GM18861 (cell line): Measurements from ENCODE around the gene SCNM1.
"Not testable (repeated sequence)": the region's sequence is repeated elsewhere in the genome, so short reads cannot be mapped to it uniquely, and the experiment has no call there.

Experiments used
- ATAC-seq: cut with Tn5 transposase; IDR thresholded peaks from one replicate; pipeline ENCODE4 v1.9.1; 2021; ENCODE audit not compliant: unreplicated experiment

Gene SCNM1

DNA sequence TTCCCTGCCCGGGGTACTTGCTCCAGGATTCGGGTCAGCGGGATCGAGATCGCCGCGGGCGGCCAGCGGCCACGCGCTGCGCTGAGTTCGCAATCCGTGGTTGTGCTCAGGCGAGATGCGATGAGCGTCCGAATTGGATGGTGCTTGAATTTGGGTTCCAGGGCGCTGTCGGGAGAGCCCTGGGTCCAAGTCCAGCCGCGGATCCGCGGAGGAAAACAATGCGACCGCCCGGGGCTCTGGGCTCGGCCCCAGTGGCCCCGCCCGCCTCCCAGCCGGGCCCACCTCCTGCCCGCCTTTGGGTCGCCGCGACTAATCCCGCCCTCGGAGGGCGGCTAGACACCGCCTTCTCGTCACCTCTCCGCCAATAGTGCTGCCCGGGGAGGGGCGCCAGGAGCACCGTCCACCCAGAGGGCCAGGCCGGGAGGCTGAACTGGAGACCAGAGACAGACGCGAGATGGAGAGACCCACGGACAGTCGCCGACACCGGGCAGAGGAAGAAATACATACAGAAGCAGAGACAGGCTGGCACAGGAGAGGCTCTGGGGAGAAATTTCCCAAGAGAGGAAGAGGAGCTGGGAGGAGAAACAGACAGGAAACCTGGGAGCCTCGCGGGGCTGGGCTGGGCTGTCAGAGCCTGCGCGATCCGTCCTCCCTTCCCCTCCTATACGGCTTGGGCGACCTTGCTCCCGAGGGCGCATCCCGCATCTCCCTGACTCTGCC lies 19.4 kb upstream of the SCNM1 start, which contains the start of gene SEMA6C:
TSS of gene SEMA6C (minus strand) at position 220 of the 720 bp plus-strand sequence. CDS start 4,010 bp downstream, outside the sequence.
- ATAC-seq = peak; percentile 93

- no peak for ATAC-seq
Observed at GRCh38 chr1:151147132-151147503, 18.8 kb upstream of the SCNM1 start.

DNA sequence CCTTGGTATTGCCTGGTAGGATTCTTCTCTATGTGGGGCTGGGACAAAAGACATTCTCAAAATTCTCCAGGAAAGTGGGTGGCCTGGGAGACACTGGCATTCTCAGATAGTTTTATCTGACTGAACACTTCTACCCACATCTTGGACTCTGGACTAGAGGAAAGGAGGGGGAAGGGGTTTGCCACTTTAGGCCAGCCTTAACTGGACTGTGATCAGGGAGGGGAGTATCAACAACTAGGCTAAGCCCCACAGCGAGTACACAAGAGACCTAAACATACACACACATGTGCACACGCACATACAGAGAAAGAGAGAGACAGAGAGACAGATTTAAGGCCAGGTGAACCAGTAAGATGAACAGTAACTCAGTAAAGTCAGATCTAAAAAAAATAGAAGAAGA lies 18.3 kb upstream of the SCNM1 start:
- ATAC-seq = no peak

DNA sequence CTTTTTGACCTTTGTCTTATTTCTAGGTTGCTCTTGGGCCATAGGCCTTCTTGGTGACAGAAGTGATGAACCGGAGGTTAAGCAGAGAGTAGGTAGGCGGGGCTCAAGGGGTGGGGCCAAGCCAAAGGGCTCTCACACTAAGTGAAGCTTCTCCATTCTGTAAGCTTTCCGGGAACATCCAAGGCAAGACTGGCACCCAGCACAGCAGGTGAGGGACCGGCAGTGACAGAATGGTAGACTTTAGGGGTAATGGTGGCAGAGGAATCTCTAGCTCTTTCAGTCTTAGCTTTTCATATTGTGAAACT lies 9.5 kb upstream of the SCNM1 start, which contains the start of gene TNFAIP8L2:
TSS of gene TNFAIP8L2 (plus strand) at position 135 of the 305 bp plus-strand sequence. CDS start 2,049 bp downstream, outside the sequence.
- peak; percentile 41 for ATAC-seq

- no peak for ATAC-seq
Observed at GRCh38 chr1:151157067-151157531, 8.8 kb upstream of the SCNM1 start.

DNA sequence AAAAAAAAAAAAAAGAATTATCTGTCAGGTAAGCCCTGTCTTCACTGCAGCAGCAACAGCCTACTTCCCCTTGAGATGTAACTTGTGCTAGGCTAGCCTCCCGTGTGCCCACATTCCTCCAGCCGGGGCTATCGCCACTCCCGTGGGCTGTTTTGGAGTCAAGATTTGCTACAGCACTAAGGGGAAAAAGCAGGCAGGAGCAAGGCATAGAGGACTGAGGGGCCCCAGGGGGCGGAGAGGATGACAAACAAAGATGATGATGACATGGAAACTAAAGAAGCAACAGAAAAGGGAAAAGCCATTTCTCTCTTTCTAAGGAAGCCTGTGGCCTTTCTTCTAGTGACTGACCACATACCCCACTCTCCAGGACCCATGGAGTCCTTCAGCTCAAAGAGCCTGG lies 7.6 kb upstream of the SCNM1 start:
- no peak for ATAC-seq

DNA sequence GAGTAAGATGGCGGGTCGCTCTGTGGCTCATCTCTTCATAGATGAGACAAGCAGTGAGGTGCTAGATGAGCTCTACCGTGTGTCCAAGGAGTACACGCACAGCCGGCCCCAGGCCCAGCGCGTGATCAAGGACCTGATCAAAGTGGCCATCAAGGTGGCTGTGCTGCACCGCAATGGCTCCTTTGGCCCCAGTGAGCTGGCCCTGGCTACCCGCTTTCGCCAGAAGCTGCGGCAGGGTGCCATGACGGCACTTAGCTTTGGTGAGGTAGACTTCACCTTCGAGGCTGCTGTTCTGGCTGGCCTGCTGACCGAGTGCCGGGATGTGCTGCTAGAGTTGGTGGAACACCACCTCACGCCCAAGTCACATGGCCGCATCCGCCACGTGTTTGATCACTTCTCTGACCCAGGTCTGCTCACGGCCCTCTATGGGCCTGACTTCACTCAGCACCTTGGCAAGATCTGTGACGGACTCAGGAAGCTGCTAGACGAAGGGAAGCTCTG lies 7.1 kb upstream of the SCNM1 start:
- no peak for ATAC-seq

- ATAC-seq = no peak
Observed at GRCh38 chr1:151159373-151159772, 6.6 kb upstream of the SCNM1 start.

DNA sequence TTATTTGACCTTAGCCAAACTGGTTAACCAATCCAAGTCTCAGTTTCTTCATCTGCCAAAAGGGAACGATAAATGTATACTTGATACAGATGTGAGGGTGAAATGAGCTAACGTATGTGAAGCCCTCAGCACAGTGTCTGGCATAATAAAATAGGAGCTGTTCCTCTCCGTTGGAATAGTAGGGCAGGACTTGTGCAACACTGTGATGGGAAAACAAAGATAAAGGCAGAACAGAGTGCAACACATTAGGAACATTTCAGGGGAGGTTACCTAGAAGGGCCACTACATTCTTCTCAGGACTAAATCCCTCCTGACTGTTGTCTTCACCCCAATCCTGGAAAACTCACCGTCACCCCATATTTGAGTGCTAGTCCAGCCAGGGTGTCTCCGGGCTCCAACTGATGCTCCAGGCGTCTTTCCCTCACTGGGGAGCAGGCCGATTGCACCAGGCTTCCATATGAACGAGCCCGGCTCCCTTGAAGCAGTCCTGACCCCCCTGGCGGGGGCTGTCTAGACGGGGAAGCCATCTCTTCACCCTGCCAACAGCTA lies 1.1 kb upstream of the SCNM1 start:
- ATAC-seq = no peak

DNA sequence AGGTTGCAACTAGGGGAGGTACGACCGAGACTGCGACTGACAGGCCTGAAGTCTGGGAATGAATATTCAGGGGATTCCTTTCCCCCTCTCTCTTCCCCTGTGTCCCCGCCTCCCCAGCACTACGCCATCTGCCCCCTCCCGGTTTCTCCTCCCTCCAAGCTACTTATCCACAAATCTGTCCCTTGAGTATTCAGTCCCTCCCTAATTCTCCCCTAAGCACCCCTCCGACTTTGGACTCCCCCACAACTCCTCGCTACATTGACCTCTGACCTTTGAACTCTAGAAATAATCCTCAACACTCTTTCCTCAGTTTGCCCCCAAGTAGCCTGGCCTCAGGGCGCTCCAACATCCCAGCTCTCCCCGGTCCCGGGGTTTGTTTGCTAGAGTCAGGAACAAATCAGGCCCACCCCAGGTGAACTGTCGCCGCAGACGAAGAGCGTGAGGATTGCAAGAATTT lies 635 bp upstream of the SCNM1 start:
- ATAC-seq = no peak

GRCh38 chr1:151166505-151166956 lies 587 bp downstream of the SCNM1 start:
- ATAC-seq = no peak

DNA sequence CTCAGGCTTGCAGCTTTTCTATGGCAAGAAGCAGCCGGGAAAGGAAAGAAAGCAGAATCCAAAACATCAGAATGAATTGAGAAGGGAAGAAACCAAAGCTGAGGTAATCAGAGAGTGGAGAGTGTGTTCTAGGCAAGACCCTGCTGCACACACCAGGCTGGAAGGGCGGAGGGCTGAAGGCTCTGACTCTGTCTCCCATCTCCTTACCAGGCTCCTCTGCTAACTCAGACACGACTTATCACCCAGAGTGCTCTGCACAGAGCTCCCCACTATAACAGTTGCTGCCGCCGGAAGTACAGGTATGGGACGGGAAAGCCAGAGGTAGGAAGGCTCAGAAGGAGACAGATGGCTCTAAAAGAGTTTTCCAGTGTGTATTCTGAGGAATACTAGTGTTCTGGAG lies 1.2 kb downstream of the SCNM1 start:
- no peak for ATAC-seq

DNA sequence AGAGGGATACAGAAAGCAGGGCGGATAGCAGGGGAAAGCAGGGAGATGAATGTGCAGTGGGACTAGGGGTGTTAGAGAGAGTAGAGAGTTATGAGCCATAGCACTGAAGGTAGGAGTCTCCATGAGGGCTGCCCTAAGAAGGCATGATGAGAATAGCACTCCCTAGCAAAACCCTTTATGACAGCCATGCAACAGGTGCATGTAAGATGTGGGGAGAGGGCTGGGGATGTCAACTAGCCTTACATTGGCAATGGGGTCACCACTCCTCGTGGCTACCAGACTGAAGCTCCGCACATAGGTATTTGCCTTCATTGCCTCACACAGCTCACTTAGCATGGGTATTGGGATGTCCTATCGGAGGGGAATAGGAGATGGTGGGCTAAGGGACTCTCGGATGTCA lies 5.2 kb downstream of the SCNM1 start:
- no peak for ATAC-seq

- no peak for ATAC-seq
Observed at GRCh38 chr1:151175041-151175741, 9.2 kb downstream of the SCNM1 start.

DNA sequence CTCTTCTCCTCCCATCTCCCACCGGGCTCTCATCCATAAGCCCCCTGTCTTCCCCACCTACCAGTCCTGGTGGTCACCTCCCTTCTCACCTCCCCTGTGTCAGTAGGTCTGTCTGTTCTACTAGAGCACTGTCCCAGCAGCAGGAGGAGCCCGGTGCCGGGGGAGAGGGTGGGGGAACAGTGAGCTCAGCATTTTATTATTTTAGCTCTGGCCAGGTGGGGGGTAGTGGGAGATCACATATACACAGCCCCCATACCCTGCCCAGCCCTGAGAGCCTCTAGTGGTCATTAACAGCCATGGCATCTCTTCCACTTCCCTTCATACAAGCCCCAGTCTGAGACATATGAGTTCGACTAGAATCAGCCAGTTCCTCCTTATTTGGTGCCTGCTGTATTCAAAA lies 9.9 kb downstream of the SCNM1 start, which contains the start of gene TMOD4:
TSS of gene TMOD4 (minus strand) at position 119 of the 400 bp plus-strand sequence. CDS start 1,106 bp downstream, outside the sequence.
- no peak for ATAC-seq

DNA sequence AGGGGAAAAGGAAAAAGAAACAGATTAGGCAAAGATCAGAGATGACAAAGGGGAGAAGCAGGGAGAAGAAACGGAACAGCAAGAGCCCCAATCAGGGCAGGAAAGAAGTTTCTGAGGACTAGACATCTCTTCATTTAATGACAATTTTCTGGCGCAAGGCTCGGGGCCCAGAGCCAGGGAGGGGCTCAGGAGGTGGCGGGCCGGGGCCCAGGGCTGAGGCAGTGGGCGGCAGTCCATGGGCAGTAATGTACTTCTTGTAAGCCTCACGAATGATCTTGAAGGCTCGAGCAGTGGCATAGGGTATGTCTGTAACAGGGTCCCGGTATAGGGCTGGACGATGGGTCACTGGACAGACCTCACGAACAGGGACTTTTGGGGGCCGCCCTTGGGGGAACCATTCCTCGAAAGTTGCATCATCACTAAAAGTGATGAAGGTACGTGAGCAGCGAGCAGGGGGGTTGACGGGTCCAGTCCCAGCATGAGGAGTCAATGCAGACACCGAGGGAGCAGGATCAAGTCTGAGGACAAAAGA lies 10.6 kb downstream of the SCNM1 start:
- no peak for ATAC-seq

DNA sequence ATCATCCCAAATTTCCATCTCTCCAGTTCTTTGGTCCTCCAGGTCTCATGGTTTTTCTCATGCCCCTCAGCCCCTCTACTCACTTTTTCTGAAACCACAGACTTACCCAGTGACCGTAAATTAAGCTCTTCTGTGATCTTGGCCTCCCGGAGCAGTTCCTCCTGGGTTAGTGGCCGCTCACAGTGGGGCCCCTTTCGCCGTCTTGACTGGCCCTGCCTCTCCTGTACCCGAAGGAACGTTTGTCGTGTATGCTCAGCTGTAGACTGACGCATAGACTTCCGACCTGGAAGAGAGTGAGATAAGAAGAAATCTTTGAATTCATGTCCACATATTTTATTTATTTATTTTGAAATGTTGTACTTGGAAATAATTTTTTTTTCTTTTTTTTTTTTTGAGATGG lies 18.3 kb downstream of the SCNM1 start:
- ATAC-seq = no peak

DNA sequence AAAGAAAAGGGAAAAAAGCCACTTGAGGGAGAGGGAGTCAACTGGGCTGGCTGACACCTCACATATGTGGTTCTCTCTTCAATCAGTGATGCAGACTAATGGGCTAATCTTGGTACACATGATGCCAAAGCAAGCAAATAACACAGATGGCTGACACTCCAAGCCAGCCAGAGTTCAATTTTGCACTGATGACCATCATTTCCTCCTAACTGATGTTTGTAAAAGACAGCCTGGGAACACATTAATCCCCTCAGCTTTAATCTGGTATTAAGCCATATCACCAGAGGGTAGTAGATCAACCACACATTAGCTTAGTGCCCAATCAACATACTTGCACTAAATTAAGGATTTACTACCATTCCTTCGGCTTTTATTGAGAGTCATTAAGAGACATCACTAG lies 21.3 kb downstream of the SCNM1 start:
- no peak for ATAC-seq

GRCh38 chr1:151188667-151189066 lies 22.7 kb downstream of the SCNM1 start:
- not testable (repeated sequence) for ATAC-seq

- ATAC-seq = peak; percentile 81
Observed at GRCh38 chr1:151189637-151190445, 23.9 kb downstream of the SCNM1 start, which contains the start of gene VPS72. VPS72 (minus strand) TSS chr1:151190197; CDS start chr1:151190121, 76 bp downstream.
